Measurements from ENCODE around the gene TERT. TPM values are rescaled to one million over a fixed set of nuclear protein-coding genes. Genes with fewer than 3 reads are reported as not detected.

Gene TERT
- total RNA-seq, 1 experiment from 2014 or later: 0.80 TPM

DNA sequence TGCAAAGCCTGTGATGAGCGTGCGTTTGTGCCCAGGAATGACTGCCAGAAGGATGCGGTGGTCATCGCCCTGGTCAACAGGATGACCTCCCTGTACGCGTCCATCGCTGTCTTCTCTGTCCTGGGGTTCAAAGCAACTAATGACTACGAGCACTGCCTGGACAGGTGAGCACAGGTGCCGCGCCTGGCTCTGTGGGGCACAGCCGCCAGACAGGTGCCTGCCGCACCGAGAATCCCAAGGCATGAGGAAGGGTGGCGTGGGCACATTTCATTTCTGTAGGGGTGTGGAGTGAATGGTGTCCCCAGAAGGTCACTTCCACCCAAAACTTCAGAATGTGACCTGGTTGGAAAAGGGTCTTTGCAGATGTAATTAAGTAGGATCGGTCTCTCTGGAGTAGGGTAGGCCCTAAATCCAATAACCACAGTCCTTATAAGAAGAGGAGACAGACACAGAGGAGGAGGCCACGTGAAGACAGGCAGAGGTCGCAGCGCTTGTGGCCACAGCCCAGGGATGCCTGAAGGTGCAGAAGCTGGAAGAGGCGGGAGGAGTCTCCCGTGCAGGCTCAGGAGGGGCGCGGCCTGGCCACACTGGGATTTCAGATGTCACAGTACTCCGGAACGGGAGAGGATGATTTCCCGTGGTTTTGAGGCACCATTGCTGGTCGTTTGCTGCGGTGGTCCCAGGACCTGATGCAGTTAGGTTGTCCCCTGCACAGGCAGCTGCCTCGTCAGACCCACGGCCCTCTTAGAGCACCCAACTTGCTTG lies 54.2 kb downstream of the TERT start:
- no peaks in the 10 kb centered on the region for H3K36me3 ChIP-seq (ENCODE audit: low read depth, low read length)
- H3K9ac ChIP-seq (ENCODE audit: low read length): no peak overlapping the region
- H3K4me3 ChIP-seq (ENCODE audit: low read length): no peak overlapping the region
- no peaks in the 10 kb centered on the region for H3F3A ChIP-seq (ENCODE audit: low read length, unreplicated experiment)
- intact Hi-C loops (cut with micrococcal nuclease): no loop called here
- no peak overlapping the region for H3K4me2 ChIP-seq (ENCODE audit: low read length)
- no peak for TF ChIP-seq EZH2phosphoT487 (IDR thresholded peaks at IDR 0.05; ENCODE audit: borderline replicate concordance, low read length)
- TF ChIP-seq EZH2 (IDR thresholded peaks at IDR 0.05; ENCODE audit: low read length, unreplicated experiment): no peak
- no peaks in the 10 kb centered on the region for H3K79me2 ChIP-seq (ENCODE audit: low read length)
- H4K20me1 ChIP-seq (ENCODE audit: low read length): no peaks in the 10 kb centered on the region
- no peak overlapping the region for H3K27ac ChIP-seq (ENCODE audit: low read length)
- H3K27me3 ChIP-seq (ENCODE audit: low read length): peaks cover 19% of the 10 kb centered on the region; the same call in 1 of the 2 replicates
- ATAC-seq (no peak), DNase-seq (no peak)
- POLR2A ChIA-PET (ENCODE audit: unreplicated experiment): no interaction called here
- 0 out of 2 replicates have a peak, but pooled peaks cover 5% of the 10 kb centered on the region for H3K9me3 ChIP-seq (ENCODE audit: low read length)
- no TSS peak for BruUV-seq (replicated peaks)
- no peaks in the 10 kb centered on the region for H3K4me1 ChIP-seq (ENCODE audit: insufficient read depth, low read length)
- H3K9me2 ChIP-seq (replicated peaks; ENCODE audit: low read length): no peaks in the 10 kb centered on the region
- CTCF ChIA-PET: no interaction called here
- H2AFZ ChIP-seq (ENCODE audit: low read length): no peak overlapping the region

DNA sequence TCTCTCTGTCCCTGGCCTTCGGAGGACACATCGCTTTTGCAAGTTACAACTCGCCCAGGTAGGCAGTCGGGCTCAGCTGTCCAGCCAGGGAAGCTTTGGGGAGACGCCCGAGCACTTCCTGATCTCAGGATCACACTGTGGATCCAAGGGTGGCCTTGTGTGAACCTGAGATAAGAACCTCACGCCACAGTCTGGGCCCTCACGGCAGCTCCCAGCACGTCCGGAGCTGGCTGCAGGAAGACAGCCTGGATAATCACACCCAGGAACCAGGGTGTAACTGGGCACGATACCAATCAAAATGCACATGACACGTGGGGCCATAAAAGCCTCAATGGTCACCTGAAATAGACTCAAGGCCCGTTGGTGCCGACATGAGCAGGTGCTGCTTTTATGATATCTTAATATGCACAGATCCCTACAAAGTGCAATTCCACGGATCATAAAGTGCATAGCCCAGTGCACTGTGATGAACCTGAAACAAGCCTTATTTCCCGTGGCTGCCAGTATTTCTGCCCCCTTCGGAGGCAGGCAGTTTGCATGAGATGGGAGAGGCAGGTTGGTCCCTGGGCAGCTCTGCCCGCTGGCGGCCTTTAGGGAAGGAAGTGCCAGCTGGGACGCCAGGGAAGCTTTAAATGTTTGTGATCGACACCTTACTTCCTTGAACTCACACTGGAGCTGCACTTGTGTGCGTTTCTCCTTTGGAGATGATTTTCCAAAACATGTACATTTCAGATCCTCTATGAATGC lies 55.2 kb downstream of the TERT start:
- Histone ChIP-seq H3F3A (ENCODE audit: low read length, unreplicated experiment) (no peaks in the 10 kb centered on the region), H3K36me3 (ENCODE audit: low read depth, low read length) (no peaks in the 10 kb centered on the region), H3K4me1 (ENCODE audit: insufficient read depth, low read length) (no peaks in the 10 kb centered on the region), H3K27me3 (ENCODE audit: low read length) (peaks cover 13% of the 10 kb centered on the region; the same call in 1 of the 2 replicates), H3K4me2 (ENCODE audit: low read length) (no peak overlapping the region), H3K79me2 (ENCODE audit: low read length) (no peaks in the 10 kb centered on the region), H3K27ac (ENCODE audit: low read length) (no peak overlapping the region), H2AFZ (ENCODE audit: low read length) (no peak overlapping the region), H3K9me2 (replicated peaks; ENCODE audit: low read length) (no peaks in the 10 kb centered on the region), H3K9ac (ENCODE audit: low read length) (no peak overlapping the region), H3K4me3 (ENCODE audit: low read length) (no peak overlapping the region), H3K9me3 (ENCODE audit: low read length) (0 out of 2 replicates have a peak, but pooled peaks cover 5% of the 10 kb centered on the region), H4K20me1 (ENCODE audit: low read length) (no peaks in the 10 kb centered on the region)
- no peak for ATAC-seq
- TF ChIP-seq, protein P1, sequence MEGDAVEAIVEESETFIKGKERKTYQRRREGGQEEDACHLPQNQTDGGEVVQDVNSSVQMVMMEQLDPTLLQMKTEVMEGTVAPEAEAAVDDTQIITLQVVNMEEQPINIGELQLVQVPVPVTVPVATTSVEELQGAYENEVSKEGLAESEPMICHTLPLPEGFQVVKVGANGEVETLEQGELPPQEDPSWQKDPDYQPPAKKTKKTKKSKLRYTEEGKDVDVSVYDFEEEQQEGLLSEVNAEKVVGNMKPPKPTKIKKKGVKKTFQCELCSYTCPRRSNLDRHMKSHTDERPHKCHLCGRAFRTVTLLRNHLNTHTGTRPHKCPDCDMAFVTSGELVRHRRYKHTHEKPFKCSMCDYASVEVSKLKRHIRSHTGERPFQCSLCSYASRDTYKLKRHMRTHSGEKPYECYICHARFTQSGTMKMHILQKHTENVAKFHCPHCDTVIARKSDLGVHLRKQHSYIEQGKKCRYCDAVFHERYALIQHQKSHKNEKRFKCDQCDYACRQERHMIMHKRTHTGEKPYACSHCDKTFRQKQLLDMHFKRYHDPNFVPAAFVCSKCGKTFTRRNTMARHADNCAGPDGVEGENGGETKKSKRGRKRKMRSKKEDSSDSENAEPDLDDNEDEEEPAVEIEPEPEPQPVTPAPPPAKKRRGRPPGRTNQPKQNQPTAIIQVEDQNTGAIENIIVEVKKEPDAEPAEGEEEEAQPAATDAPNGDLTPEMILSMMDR (conservative IDR thresholded peaks at IDR 0.05; ENCODE audit: low read depth, low read length): no peak
- DNase-seq: no peak
- BruUV-seq (replicated peaks): no TSS peak
- ChIA-PET CTCF (no interaction called here), POLR2A (ENCODE audit: unreplicated experiment) (no interaction called here)
- intact Hi-C loops (cut with micrococcal nuclease): no loop called here

DNA sequence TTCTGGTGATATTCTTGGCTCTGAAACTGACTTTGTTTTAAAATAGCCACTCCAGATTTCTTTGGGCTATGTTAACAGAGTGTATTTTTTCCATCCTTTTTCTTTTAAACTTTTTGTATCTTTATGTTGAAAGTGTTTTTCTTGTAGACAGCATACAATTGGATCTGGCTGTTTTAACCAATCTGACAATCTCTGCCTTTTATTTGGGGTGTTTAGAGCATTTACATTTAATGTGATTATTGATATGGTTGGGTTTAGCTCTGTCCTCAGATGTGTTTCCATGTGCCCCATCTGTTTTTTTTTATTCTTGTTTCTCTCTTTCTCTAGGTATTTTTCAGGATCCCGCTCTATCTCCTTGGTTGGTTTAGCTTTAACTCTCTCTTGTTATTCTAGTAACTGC lies 59.0 kb downstream of the TERT start:
- no peaks in the 10 kb centered on the region for H3K27me3 ChIP-seq (ENCODE audit: low read length)
- no peak overlapping the region for H3K9ac ChIP-seq (ENCODE audit: low read length)
- no peak for DNase-seq
- H4K20me1 ChIP-seq (ENCODE audit: low read length): no peaks in the 10 kb centered on the region
- H3K4me2 ChIP-seq (ENCODE audit: low read length): no peak overlapping the region
- H3K9me2 ChIP-seq (replicated peaks; ENCODE audit: low read length): no peaks in the 10 kb centered on the region
- no peaks in the 10 kb centered on the region for H3K36me3 ChIP-seq (ENCODE audit: low read depth, low read length)
- no TSS peak for BruUV-seq (replicated peaks)
- H2AFZ ChIP-seq (ENCODE audit: low read length): no peak overlapping the region
- no peak for ATAC-seq
- TF ChIP-seq EZH2 (IDR thresholded peaks at IDR 0.05; ENCODE audit: low read length, unreplicated experiment) (no peak), EZH2phosphoT487 (IDR thresholded peaks at IDR 0.05; ENCODE audit: borderline replicate concordance, low read length) (no peak)
- TF ChIP-seq, protein P1 (conservative IDR thresholded peaks at IDR 0.05; ENCODE audit: low read depth, low read length): no peak
- CTCF ChIA-PET: no interaction called here
- POLR2A ChIA-PET (ENCODE audit: unreplicated experiment): no interaction called here
- H3K9me3 ChIP-seq (ENCODE audit: low read length): 0 out of 2 replicates have a peak, but pooled peaks cover 5% of the 10 kb centered on the region
- intact Hi-C loops (cut with micrococcal nuclease): no loop called here
- no peak overlapping the region for H3K4me3 ChIP-seq (ENCODE audit: low read length)
- no peaks in the 10 kb centered on the region for H3K79me2 ChIP-seq (ENCODE audit: low read length)
- H3K27ac ChIP-seq (ENCODE audit: low read length): no peak overlapping the region
- no peaks in the 10 kb centered on the region for H3F3A ChIP-seq (ENCODE audit: low read length, unreplicated experiment)
- H3K4me1 ChIP-seq (ENCODE audit: insufficient read depth, low read length): no peaks in the 10 kb centered on the region

Data from PC-3 (cell line).